HepG2 (cell line): ENCODE results near the gene MLST8. TPM values are rescaled to one million over a fixed set of nuclear protein-coding genes. Genes with fewer than 3 reads are reported as not detected.
A peak's percentile ranks its signal among the peaks of the same experiment; 100 is the strongest.

Experiments used
- ARID3A ChIP-seq: IDR thresholded peaks from 2 replicates; pipeline ENCODE4 v1.6.1; 2012; ENCODE audit warnings: low read depth, low read length, improper control_type of control experiment
- ARID4A ChIP-seq: sonication (generic); formaldehyde crosslinking; IDR thresholded peaks from 2 replicates; pipeline ENCODE4 v1.5.0; 2020; ENCODE audit warnings: mild to moderate bottlenecking, missing genetic modification reagents, borderline replicate concordance
- DNMT3B ChIP-seq: conservative IDR thresholded peaks from 2 replicates; pipeline ENCODE4 v1.6.1; 2016; ENCODE audit warnings: missing biosample characterization, control low read depth
- GZF1 ChIP-seq: sonication (generic); formaldehyde crosslinking; IDR thresholded peaks from 2 replicates; pipeline ENCODE4 v1.5.1; 2020; ENCODE audit warnings: mild to moderate bottlenecking, missing genetic modification reagents
- HHEX ChIP-seq: IDR thresholded peaks from 2 replicates; pipeline ENCODE4 v1.6.1; 2016; ENCODE audit warnings: control low read depth
- JUN ChIP-seq: sonication (generic); formaldehyde crosslinking; IDR thresholded peaks from 2 replicates; pipeline ENCODE4 v1.4.0; 2020; ENCODE audit warnings: mild to moderate bottlenecking, missing genetic modification reagents
- KLF12 ChIP-seq: sonication (generic); formaldehyde crosslinking; IDR thresholded peaks from 2 replicates; pipeline ENCODE4 v1.4.0; 2020; ENCODE audit warnings: missing genetic modification reagents, borderline replicate concordance
- MTA1 ChIP-seq: sonication (generic); formaldehyde crosslinking; IDR thresholded peaks from 2 replicates; pipeline ENCODE4 v1.4.0; 2020; ENCODE audit warnings: missing genetic modification reagents, mild to moderate bottlenecking, borderline replicate concordance
- NFIC ChIP-seq: IDR thresholded peaks from 2 replicates; pipeline ENCODE4 v1.6.1; 2012; ENCODE audit warnings: mild to moderate bottlenecking, low read length, inconsistent platforms
- PAWR ChIP-seq: sonication (generic); formaldehyde crosslinking; IDR thresholded peaks from 2 replicates; pipeline ENCODE4 v1.4.0; 2020; ENCODE audit warnings: missing genetic modification reagents, mild to moderate bottlenecking, borderline replicate concordance
- PHF21A ChIP-seq: sonication (generic); formaldehyde crosslinking; IDR thresholded peaks from 2 replicates; pipeline ENCODE4 v1.5.0; 2020; ENCODE audit warnings: mild to moderate bottlenecking, missing genetic modification reagents
- RBM39 ChIP-seq: fragments of 200-400 bp; formaldehyde crosslinking; IDR thresholded peaks from one replicate; pipeline ENCODE4 v1.6.1; 2018; ENCODE audit warnings: antibody characterized with exemption, mild to moderate bottlenecking, low read depth, low read length; ENCODE audit not compliant: poor library complexity, severe bottlenecking
- RXRA ChIP-seq: sonication (generic); formaldehyde crosslinking; IDR thresholded peaks from 2 replicates; pipeline ENCODE4 v1.5.1; 2020; ENCODE audit warnings: missing genetic modification reagents
- SIX1 ChIP-seq: sonication (generic); formaldehyde crosslinking; IDR thresholded peaks from 2 replicates; pipeline ENCODE4 v1.4.0; 2020; ENCODE audit warnings: missing genetic modification reagents, borderline replicate concordance
- SMYD3 ChIP-seq: sonication (generic); formaldehyde crosslinking; IDR thresholded peaks from 2 replicates; pipeline ENCODE4 v1.8.1; 2023; ENCODE audit warnings: mild to moderate bottlenecking, missing genetic modification reagents
- SP140L ChIP-seq: sonication (generic); formaldehyde crosslinking; IDR thresholded peaks from 2 replicates; pipeline ENCODE4 v1.4.0; 2020; ENCODE audit warnings: missing genetic modification reagents, borderline replicate concordance
- TARDBP ChIP-seq: sonication (generic); formaldehyde crosslinking; IDR thresholded peaks from 2 replicates; pipeline ENCODE4 v1.8.0; 2022; ENCODE audit warnings: mild to moderate bottlenecking, missing genetic modification reagents
- ZNF180 ChIP-seq: sonication (generic); formaldehyde crosslinking; IDR thresholded peaks from 2 replicates; pipeline ENCODE4 v1.4.0; 2020; ENCODE audit warnings: low read depth, missing genetic modification reagents, borderline replicate concordance
- ZNF260 ChIP-seq: sonication (generic); formaldehyde crosslinking; IDR thresholded peaks from 2 replicates; pipeline ENCODE4 v1.4.0; 2020; ENCODE audit warnings: missing genetic modification reagents, low read depth, mild to moderate bottlenecking, borderline replicate concordance
- ZNF430 ChIP-seq: sonication (generic); formaldehyde crosslinking; IDR thresholded peaks from 2 replicates; pipeline ENCODE4 v1.9.0; 2021; ENCODE audit warnings: mild to moderate bottlenecking, missing genetic modification reagents
- ZNF720 ChIP-seq: sonication (generic); formaldehyde crosslinking; IDR thresholded peaks from 2 replicates; pipeline ENCODE4 v1.4.0; 2020; ENCODE audit warnings: missing genetic modification reagents
- ZSCAN31 ChIP-seq: sonication (generic); formaldehyde crosslinking; IDR thresholded peaks from 2 replicates; pipeline ENCODE4 v1.5.0; 2020; ENCODE audit warnings: low read depth, mild to moderate bottlenecking, missing genetic modification reagents
- polyA plus RNA-seq, 8 experiments: library from polyadenylated mRNA; depleted of rRNA in 3 of 8; stranded (reverse) in 7 of 8; unstranded in 1 of 8; fragments of >200 nt; fragmentation: Illumina TruSeq in 4 of 8; extraction: Trizol in 4 of 8; gene quantifications; 2 replicates each; pipeline versions ENCODE4 v1.2.1 to v1.2.3, GENCODE V29; 2011 to 2016; ENCODE audit warnings: low read depth in 4 of 8, missing spikeins in 1 of 8, mixed read lengths in 1 of 8; ENCODE audit not compliant: insufficient read depth in 1 of 8
- total RNA-seq, 5 experiments: library from RNA; depleted of rRNA; stranded (reverse); fragments of >200 nt; fragmentation: Illumina TruSeq; extraction: Trizol; gene quantifications; 2 replicates each; pipeline ENCODE4 v1.2.3, GENCODE V29; 2016; ENCODE audit warnings: low read depth in 1 of 5
- TF ChIP-seq, protein P1 (sequence below): IDR thresholded peaks from 2 replicates; pipeline ENCODE4 v1.6.1; 2018; ENCODE audit warnings: missing genetic modification reagents
- TF ChIP-seq, protein P2 (sequence below): sonication (generic); formaldehyde crosslinking; IDR thresholded peaks from 2 replicates; pipeline ENCODE4 v1.4.0; 2020; ENCODE audit warnings: missing genetic modification reagents

MLST8 gene
- total and polyA plus RNA-seq, 2 of the 13 experiments (the other 11 are each of a cell fraction or from before 2014, with no cell fraction given), result 30.8 to 72.7 TPM

DNA sequence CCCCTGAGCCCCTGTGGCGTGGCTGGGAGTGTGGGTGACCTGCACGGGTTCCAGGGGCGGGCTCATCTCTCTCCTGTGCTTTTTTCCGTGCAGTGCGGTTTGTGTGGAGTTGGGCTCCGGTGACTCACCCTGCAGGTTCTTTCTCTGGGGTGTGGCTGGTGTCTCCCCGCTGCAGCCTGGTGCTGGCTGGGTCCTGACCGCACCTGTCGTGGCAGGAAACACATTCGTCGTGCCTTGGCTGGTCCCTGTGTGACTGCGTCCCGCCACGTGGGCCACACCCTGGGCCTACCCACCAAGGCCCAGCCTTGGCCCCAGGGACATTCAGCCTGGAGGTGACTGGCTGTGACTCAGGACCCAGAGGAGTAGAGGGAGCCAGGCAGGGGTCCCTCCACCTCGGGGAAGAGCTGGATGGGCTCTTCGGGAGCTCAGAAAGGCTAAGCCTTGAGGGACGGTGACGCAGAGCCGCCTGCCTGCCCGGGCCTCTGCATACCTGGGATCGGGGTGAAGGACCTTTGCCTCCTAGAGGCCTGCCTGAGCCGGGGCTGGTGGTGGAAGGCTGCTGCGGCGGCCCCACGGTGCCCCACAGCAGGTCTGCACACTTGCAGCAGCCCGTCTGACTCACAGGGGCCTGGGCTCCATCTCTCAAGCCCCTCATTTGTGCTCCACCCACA lies 41.9 kb upstream of the MLST8 start (continued):
- TF ChIP-seq GZF1 (no peak), ZNF260 (no peak), DNMT3B (CRISPR knock-in tag) (no peak), MTA1 (CRISPR knock-in tag) (peak; percentile 52; the same call in 1 of the 2 replicates), RBM39 (no peak), PHF21A (peak; percentile 27; the same call in 1 of the 2 replicates), SP140L (CRISPR knock-in tag) (no peak), RXRA (CRISPR knock-in tag) (peak; percentile 95), ARID4A (CRISPR knock-in tag) (peak; percentile 68), NFIC (no peak), SMYD3 (CRISPR knock-in tag) (no peak), ZSCAN31 (CRISPR knock-in tag) (no peak; the same call in 1 of the 2 replicates), ZNF180 (CRISPR knock-in tag) (no peak), HHEX (CRISPR knock-in tag) (no peak), KLF12 (peak; percentile 13; the same call in 1 of the 2 replicates), ZNF430 (no peak), ARID3A (no peak), ZNF720 (no peak), JUN (CRISPR knock-in tag) (0 out of 2 replicates have a peak, but pooled peaks have one; percentile 41), TARDBP (CRISPR knock-in tag) (peak; percentile 55), SIX1 (no peak), PAWR (no peak)
- TF ChIP-seq, protein P1, sequence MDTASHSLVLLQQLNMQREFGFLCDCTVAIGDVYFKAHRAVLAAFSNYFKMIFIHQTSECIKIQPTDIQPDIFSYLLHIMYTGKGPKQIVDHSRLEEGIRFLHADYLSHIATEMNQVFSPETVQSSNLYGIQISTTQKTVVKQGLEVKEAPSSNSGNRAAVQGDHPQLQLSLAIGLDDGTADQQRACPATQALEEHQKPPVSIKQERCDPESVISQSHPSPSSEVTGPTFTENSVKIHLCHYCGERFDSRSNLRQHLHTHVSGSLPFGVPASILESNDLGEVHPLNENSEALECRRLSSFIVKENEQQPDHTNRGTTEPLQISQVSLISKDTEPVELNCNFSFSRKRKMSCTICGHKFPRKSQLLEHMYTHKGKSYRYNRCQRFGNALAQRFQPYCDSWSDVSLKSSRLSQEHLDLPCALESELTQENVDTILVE, result no peak
- TF ChIP-seq, protein P2, sequence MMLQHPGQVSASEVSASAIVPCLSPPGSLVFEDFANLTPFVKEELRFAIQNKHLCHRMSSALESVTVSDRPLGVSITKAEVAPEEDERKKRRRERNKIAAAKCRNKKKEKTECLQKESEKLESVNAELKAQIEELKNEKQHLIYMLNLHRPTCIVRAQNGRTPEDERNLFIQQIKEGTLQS (CRISPR knock-in tag), result peak; percentile 41; the same call in 1 of the 2 replicates
